Muscle layer of colon (tissue), 2 donors: ENCODE measurements around the gene ZNF787.
"Not testable (repeated sequence)": the region's sequence is repeated elsewhere in the genome, so short reads cannot be mapped to it uniquely, and the experiment has no call there.

ENCODE experiments used
- H3K27ac ChIP-seq: one replicate; pipeline ENCODE4 v1.7.0; 2013; ENCODE audit warnings: low read depth, mild to moderate bottlenecking, low read length, moderate library complexity
- H3K27me3 ChIP-seq, 2 donors: one replicate each; pipeline ENCODE4 v1.7.0; 2013; ENCODE audit warnings: low read length in 2 of 2, mild to moderate bottlenecking in 2 of 2; ENCODE audit not compliant: insufficient read depth in 2 of 2, control insufficient read depth in 1 of 2
- H3K36me3 ChIP-seq: one replicate; pipeline ENCODE4 v1.7.0; 2013; ENCODE audit warnings: mild to moderate bottlenecking, low read length; ENCODE audit not compliant: insufficient read depth
- H3K4me1 ChIP-seq: one replicate; pipeline ENCODE4 v1.7.0; 2013; ENCODE audit warnings: mild to moderate bottlenecking, low read length; ENCODE audit not compliant: insufficient read depth
- H3K4me3 ChIP-seq, 2 donors: one replicate each; pipeline ENCODE4 v1.7.0; 2013; ENCODE audit warnings: low read length in 2 of 2, low read depth in 1 of 2, mild to moderate bottlenecking in 1 of 2, moderate library complexity in 1 of 2
- H3K9ac ChIP-seq: one replicate; pipeline ENCODE4 v1.7.0; 2013; ENCODE audit warnings: low read length
- H3K9me3 ChIP-seq: one replicate; pipeline ENCODE4 v1.7.0; 2013; ENCODE audit warnings: mild to moderate bottlenecking, low read length
- donor health status: abdominal sarcoma.
- donor health status: Adenocarcinoma of cecum.

ZNF787 gene

GRCh38 chr19:56099638-56100539, 21.2 kb downstream of the ZNF787 start:
- H3K4me1 ChIP-seq: peaks cover 5% of the 10 kb centered on the region
- no peak overlapping the region for H3K27ac ChIP-seq
- H3K9ac ChIP-seq: no peak overlapping the region
- H3K9me3 ChIP-seq: no peaks in the 10 kb centered on the region
- no peaks in the 10 kb centered on the region for H3K27me3 ChIP-seq
- H3K4me3 ChIP-seq: no peak overlapping the region
- H3K36me3 ChIP-seq: peaks cover 6% of the 10 kb centered on the region

GRCh38 chr19:56098731-56099568, 22.1 kb downstream of the ZNF787 start:
- no peak overlapping the region for H3K27ac ChIP-seq
- H3K4me3 ChIP-seq: no peak overlapping the region
- peaks cover 6% of the 10 kb centered on the region for H3K36me3 ChIP-seq
- H3K4me1 ChIP-seq: no peaks in the 10 kb centered on the region
- H3K9ac ChIP-seq: no peak overlapping the region
- no peaks in the 10 kb centered on the region for H3K27me3 ChIP-seq
- H3K9me3 ChIP-seq: no peaks in the 10 kb centered on the region

- not testable (repeated sequence) for H3K4me1 ChIP-seq, H3K36me3 ChIP-seq, H3K4me3 ChIP-seq, H3K9me3 ChIP-seq, H3K9ac ChIP-seq, H3K27ac ChIP-seq, H3K27me3 ChIP-seq
Observed at GRCh38 chr19:56098237-56098636, 22.9 kb downstream of the ZNF787 start.

GRCh38 chr19:56097776-56098175, 23.3 kb downstream of the ZNF787 start:
- Histone ChIP-seq H3K4me1 (no peaks in the 10 kb centered on the region), H3K9me3 (no peaks in the 10 kb centered on the region), H3K9ac (no peak overlapping the region), H3K27ac (no peak overlapping the region), H3K36me3 (peaks cover 6% of the 10 kb centered on the region), H3K27me3 (no peaks in the 10 kb centered on the region), H3K4me3 (no peak overlapping the region)

- no peak overlapping the region for H3K4me3 ChIP-seq
- H3K9ac ChIP-seq: no peak overlapping the region
- H3K27ac ChIP-seq: no peak overlapping the region
- H3K27me3 ChIP-seq: no peaks in the 10 kb centered on the region
- H3K4me1 ChIP-seq: no peaks in the 10 kb centered on the region
- peaks cover 6% of the 10 kb centered on the region for H3K36me3 ChIP-seq
- H3K9me3 ChIP-seq: no peaks in the 10 kb centered on the region
Observed at GRCh38 chr19:56097306-56097705, 23.8 kb downstream of the ZNF787 start.

GRCh38 chr19:56096665-56097064, 24.4 kb downstream of the ZNF787 start:
- Histone ChIP-seq H3K9ac (no peak overlapping the region), H3K36me3 (peaks cover 6% of the 10 kb centered on the region), H3K27ac (no peak overlapping the region), H3K27me3 (no peaks in the 10 kb centered on the region), H3K9me3 (no peaks in the 10 kb centered on the region), H3K4me3 (no peak overlapping the region), H3K4me1 (no peaks in the 10 kb centered on the region)

GRCh38 chr19:56094449-56094848, 26.6 kb downstream of the ZNF787 start:
- no peaks in the 10 kb centered on the region for H3K36me3 ChIP-seq
- H3K9ac ChIP-seq: no peak overlapping the region
- H3K27ac ChIP-seq: no peak overlapping the region
- H3K9me3 ChIP-seq: no peaks in the 10 kb centered on the region
- no peaks in the 10 kb centered on the region for H3K27me3 ChIP-seq
- H3K4me1 ChIP-seq: peaks cover 5% of the 10 kb centered on the region
- H3K4me3 ChIP-seq: no peak overlapping the region

- H3K27me3 ChIP-seq: no peaks in the 10 kb centered on the region
- no peak overlapping the region for H3K4me3 ChIP-seq
- H3K36me3 ChIP-seq: peaks cover 4% of the 10 kb centered on the region
- H3K27ac ChIP-seq: no peak overlapping the region
- H3K9me3 ChIP-seq: no peaks in the 10 kb centered on the region
- H3K4me1 ChIP-seq: peaks cover 5% of the 10 kb centered on the region
- H3K9ac ChIP-seq: no peak overlapping the region
Observed at GRCh38 chr19:56092685-56093631, 28.1 kb downstream of the ZNF787 start.

GRCh38 chr19:56091751-56092546, 29.1 kb downstream of the ZNF787 start:
- Histone ChIP-seq H3K4me1 (peaks cover 5% of the 10 kb centered on the region), H3K36me3 (peaks cover 4% of the 10 kb centered on the region), H3K4me3 (no peak overlapping the region), H3K27ac (no peak overlapping the region), H3K9me3 (no peaks in the 10 kb centered on the region), H3K27me3 (no peaks in the 10 kb centered on the region), H3K9ac (no peak overlapping the region)

- Histone ChIP-seq H3K4me1 (peaks cover 5% of the 10 kb centered on the region), H3K4me3 (no peak overlapping the region), H3K9me3 (no peaks in the 10 kb centered on the region), H3K9ac (no peak overlapping the region), H3K36me3 (peaks cover 4% of the 10 kb centered on the region), H3K27me3 (no peaks in the 10 kb centered on the region), H3K27ac (no peak overlapping the region)
Observed at GRCh38 chr19:56091066-56091490, 30.0 kb downstream of the ZNF787 start.
